ENCODE results near the gene ITGB3.

DNA sequence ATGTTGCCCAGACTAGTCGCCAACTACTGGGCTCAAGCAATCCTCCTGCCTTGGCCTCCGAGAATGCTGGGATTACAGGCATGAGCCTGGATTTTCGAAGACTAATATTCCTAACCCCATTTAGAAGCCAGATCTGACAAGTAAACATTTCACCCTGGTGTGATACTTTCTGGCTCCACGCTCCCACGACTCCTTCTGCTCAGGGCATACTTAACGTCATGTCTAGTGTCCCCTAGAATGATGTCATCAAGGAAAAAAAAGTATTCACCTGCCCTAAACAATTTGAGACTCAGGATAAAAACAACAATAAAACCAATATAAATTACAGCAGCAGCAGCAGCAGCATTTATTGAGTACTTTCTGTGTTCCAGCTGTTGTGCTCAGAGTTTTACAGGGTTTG is 13.2 kb downstream of the ITGB3 start:
- TF ChIP-seq MAX (IDR thresholded peaks at IDR 0.05) (no peak), ZBTB7A (IDR thresholded peaks at IDR 0.05; ENCODE audit: low read depth) (no peak), CREB1 (IDR thresholded peaks at IDR 0.05; ENCODE audit: low read depth) (no peak), EP300 (IDR thresholded peaks at IDR 0.05; ENCODE audit: borderline replicate concordance) (no peak), YY1 (IDR thresholded peaks at IDR 0.05; ENCODE audit: low read depth) (no peak), CEBPB (IDR thresholded peaks at IDR 0.05) (no peak)
